Stimulated activated CD4-positive, alpha-beta T cell treated with anti-CD3 and anti-CD28 coated beads, Interleukin-1b, Interleukin-23, amount 100 ng/mL, for 4 hours (primary cell): ENCODE measurements around the gene CLDN22.

Source experiments
- DNase-seq, 2 donors: peaks; one replicate each; pipeline ENCODE4 v3.0.0-alpha.2; 2020; ENCODE audit warnings: low read depth in 2 of 2

Gene CLDN22

GRCh38 chr4:183321516-183321915 lies 1.4 kb upstream of the CLDN22 start:
- no peak for DNase-seq

GRCh38 chr4:183321079-183321478 lies 1.0 kb upstream of the CLDN22 start:
- DNase-seq, result no peak

GRCh38 chr4:183318656-183319055 lies 1.4 kb downstream of the CLDN22 start:
- DNase-seq, result no peak

GRCh38 chr4:183314806-183315205 lies 5.3 kb downstream of the CLDN22 start:
- DNase-seq, result no peak

- DNase-seq, result no peak
Observed at GRCh38 chr4:183314336-183314735, 5.7 kb downstream of the CLDN22 start.

- DNase-seq, result no peak
Observed at GRCh38 chr4:183312841-183313240, 7.2 kb downstream of the CLDN22 start.

- no peak for DNase-seq
Observed at GRCh38 chr4:183306811-183307210, 13.3 kb downstream of the CLDN22 start.

GRCh38 chr4:183304538-183304937 lies 15.5 kb downstream of the CLDN22 start:
- no peak for DNase-seq

GRCh38 chr4:183304067-183304466 lies 16.0 kb downstream of the CLDN22 start:
- DNase-seq, result no peak

GRCh38 chr4:183303301-183303700 lies 16.8 kb downstream of the CLDN22 start:
- no peak for DNase-seq

GRCh38 chr4:183300655-183301054 lies 19.4 kb downstream of the CLDN22 start:
- no peak for DNase-seq

- no peak for DNase-seq
Observed at GRCh38 chr4:183300070-183300469, 20.0 kb downstream of the CLDN22 start.

- DNase-seq, result no peak
Observed at GRCh38 chr4:183299464-183299863, 20.6 kb downstream of the CLDN22 start.

GRCh38 chr4:183297675-183298074 lies 22.4 kb downstream of the CLDN22 start:
- DNase-seq, result no peak

GRCh38 chr4:183295711-183296110 lies 24.4 kb downstream of the CLDN22 start:
- DNase-seq, result no peak

- no peak for DNase-seq
Observed at GRCh38 chr4:183291070-183291469, 29.0 kb downstream of the CLDN22 start.

- no peak for DNase-seq
Observed at GRCh38 chr4:183289688-183290087, 30.4 kb downstream of the CLDN22 start.

GRCh38 chr4:183288955-183289354 lies 31.1 kb downstream of the CLDN22 start:
- no peak for DNase-seq

GRCh38 chr4:183287677-183288076 lies 32.4 kb downstream of the CLDN22 start:
- no peak for DNase-seq

GRCh38 chr4:183287309-183287659 lies 32.8 kb downstream of the CLDN22 start:
- no peak for DNase-seq

GRCh38 chr4:183286590-183287308 lies 33.3 kb downstream of the CLDN22 start:
- DNase-seq, result no peak

GRCh38 chr4:183285886-183286285 lies 34.2 kb downstream of the CLDN22 start:
- DNase-seq, result no peak

GRCh38 chr4:183284965-183285364 lies 35.1 kb downstream of the CLDN22 start:
- no peak for DNase-seq

GRCh38 chr4:183284258-183284785 lies 35.8 kb downstream of the CLDN22 start:
- no peak for DNase-seq
